HCEC 1CT (cell line): ENCODE data around the gene CCHCR1.

Source experiments
- DNase-seq: peaks from one replicate; pipeline ENCODE4 v3.0.0-alpha.2; 2017

CCHCR1 gene

DNA sequence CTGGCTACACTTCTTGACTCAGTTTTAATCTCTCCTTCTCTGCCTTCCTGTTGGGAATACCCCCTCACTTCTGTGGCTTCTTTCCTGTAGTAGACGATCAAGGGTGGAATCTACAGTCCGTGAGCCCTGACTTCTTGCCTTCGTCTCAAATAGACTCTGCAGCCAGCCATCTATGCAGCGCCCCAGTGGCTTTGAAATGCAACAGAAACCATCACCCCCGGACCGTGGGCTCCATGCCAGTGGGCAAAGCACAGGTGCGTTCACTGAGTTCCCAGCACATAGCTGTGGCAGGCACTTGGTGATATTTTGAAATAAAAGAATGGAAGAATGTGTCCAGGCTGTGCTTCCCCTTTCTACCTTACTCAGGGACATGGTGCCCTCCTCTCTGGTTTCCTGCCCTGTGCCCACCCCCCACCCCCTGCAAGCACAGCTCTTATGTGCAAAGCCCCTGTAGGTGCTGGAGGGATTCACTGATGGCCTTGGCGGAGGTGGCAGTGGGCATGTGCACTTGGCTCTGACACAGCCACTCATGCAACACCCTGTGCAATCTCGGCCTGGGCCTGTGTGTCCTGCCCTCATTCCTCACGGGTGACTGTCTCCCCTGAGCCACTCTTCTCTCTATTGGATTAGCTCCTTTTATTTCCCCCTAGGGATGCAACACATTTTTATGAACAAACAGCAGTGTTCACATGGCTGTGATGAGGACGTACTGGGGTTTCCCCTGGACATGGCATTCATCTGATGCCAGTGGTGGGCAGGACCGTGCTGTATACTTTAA, 31.8 kb downstream of the CCHCR1 start:
- peak; percentile 51 for DNase-seq

DNA sequence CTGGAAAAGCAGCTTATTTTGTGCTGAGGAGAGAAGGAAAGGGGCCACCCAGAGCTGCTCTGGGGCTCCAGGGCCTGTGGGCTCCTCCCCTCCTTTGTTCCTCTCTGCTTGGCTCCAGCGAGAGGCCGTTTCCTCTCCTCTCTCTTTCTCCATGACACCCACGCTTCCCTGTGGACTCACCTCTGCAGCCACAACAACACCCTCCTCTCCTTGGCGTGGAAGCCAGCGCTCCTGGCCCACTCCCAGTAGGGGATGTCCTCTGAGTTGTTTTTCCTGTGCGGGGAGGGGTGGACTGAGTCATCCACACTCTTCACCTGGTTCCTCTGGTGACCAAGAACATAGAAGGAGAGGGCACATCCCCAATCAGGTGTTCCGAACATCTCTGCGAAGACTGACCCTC, 32.4 kb downstream of the CCHCR1 start:
- DNase-seq = no peak

GRCh38 chr6:31122791-31123706, 34.6 kb downstream of the CCHCR1 start:
- peak; percentile 83 for DNase-seq

GRCh38 chr6:31121131-31121790, 36.3 kb downstream of the CCHCR1 start:
- no peak for DNase-seq

DNA sequence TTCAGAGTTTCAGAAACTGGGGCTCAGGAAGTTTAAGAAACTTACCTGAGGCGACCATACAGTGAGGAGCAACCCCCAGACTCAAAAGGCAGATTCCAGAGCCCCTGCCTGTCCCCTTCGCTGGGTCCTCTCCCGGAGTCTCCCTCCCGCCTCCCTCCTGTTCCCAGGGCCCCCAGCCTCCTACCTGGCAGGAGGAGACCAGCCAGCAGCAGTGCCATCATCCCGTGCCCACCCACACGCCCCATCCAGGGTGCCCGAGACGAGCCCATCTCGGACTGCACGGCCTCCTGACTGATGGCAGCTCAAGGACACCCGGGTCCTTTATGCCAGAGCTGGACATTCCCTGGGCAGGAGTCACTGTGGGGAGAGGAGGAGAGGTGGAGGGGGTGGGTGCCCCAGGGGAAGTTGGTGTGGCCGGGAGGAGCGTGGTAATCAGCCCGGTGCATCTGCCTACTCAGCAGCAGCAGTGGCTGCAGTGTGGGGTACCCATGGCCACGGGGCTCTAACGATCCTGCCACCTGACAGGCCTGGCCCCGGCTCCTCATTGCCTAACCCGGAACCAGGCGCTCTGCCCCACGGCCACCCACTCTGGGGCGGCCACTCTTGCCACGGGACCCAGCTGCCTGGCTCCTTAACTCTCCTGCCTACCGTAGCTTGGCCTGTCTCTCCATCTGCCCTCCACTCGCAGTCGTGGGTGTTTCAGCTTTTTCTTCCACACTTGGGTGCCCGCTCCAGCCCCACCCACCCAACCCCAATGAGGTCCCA, 37.3 kb downstream of the CCHCR1 start, which contains the start of gene CDSN:
Gene CDSN (minus strand): TSS at position 296 of the 765 bp plus-strand sequence. CDS start 27 bp downstream, at position 269.
- DNase-seq = no peak

- DNase-seq = no peak
Observed at GRCh38 chr6:31118178-31118577, 39.4 kb downstream of the CCHCR1 start.

DNA sequence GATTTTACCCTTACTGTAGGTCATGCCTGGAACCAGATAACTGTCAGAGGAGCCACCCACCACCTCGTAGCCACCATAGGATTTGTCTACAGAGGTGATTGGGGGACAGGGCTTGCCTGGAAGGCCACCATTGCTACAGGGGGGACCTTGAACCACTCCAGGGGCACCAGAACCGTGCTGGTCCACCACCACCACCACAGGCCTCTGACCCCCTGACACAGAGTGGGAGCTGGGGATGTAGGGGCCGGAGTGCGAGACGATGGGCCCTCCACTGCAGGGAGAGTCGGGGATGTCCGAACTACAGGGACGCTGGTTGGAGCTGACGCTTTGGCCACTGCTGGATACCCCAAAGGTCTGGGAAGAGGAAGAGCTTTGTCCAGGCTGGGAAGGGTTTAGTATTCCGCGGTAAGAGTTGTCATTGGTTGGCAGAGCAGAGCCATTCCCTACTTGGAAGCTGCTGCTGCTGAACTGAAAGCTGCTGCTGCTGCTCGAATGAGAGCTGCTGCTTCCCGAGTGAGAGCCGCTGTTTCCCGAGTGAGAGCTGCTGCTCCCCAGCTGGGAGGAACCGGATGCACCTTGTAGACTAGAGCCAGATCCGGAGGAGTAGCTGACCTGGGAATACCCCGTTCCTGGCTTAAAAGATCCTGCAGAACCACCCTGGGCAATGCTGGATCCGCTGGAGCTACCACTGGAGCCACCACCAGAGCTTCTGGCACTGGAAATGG, 40.8 kb downstream of the CCHCR1 start:
- DNase-seq = no peak

DNA sequence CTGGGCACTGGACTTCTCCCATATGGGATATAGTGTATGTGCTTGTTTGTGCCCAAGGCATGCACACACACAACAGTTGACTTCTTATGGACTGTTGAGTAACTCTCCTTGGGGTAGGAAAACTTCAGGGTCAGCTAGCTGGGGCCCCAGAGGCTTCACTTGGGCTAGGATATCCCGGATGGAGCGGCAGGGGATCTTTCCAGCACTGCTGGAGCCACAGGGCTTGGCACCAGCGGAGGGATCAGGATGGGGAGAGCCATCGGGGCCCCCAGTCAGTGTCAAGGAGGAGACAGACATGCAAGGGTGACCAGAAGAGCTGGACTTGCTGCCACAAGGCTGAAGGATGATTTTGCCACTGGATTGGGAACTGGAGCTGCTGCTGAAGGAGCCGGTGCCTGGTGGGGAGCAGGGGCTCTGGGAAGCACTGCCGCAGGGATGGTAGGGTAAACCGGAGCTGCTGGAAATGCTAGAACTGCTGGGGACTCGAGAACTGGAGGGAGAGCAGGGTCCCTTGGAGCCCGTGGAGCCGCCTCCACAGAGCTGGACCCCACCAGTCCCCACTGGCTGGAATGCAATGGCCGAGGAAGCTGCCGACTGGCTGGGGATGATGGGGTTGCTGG, 41.6 kb downstream of the CCHCR1 start:
- no peak for DNase-seq

- peak; percentile 29 for DNase-seq
Observed at GRCh38 chr6:31114970-31115849, 42.4 kb downstream of the CCHCR1 start.

GRCh38 chr6:31114541-31114878, 43.1 kb downstream of the CCHCR1 start, which contains the start of gene PSORS1C1:
TSS of gene PSORS1C1 (plus strand) at chr6:31114800. CDS start at chr6:31129633, 14,833 bp downstream.
- DNase-seq = peak; percentile 96

GRCh38 chr6:31113861-31114540, 43.6 kb downstream of the CCHCR1 start:
- DNase-seq = no peak

GRCh38 chr6:31112478-31112877, 45.1 kb downstream of the CCHCR1 start, which contains the start of gene C6orf15:
TSS of gene C6orf15 (minus strand) at chr6:31112575. CDS start at chr6:31112555, 20 bp downstream.
- DNase-seq = no peak

GRCh38 chr6:31111712-31112111, 45.9 kb downstream of the CCHCR1 start:
- no peak for DNase-seq

DNA sequence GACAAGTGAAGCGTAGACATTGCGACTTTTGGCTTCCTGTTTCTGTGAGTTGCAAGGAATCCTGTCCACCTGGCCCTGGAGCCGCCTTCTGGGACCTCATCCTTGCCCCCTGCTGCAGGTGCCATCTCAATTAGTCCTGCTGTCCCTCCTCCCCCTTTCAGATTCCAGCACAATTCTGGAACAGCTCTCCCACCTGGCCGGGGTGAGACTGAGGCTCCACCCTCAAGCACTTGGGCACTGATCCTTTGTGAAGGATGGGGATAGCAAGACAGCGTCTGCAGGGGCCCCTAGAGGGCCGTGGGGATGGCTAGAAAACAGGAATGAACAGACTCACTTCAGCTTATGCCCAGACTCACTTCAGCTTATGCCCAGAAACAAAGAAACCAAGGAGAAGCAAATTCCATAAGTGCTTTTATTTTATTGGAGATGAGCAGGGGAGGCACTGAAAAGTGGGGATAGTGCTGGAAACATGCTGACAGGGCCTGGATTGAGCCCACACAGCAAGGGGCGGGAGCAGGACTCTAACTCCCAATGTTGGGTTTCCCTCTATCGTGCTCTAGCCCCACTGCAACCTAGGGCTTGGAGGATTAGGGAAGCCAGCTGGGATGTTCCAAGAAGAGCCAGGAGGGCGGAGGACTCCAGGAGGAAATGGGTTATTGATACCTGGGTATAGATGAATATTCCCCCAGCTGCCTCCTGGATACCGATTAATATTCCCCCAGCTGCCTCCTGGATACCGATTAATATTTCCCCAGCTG, 46.6 kb downstream of the CCHCR1 start:
- DNase-seq = no peak

DNA sequence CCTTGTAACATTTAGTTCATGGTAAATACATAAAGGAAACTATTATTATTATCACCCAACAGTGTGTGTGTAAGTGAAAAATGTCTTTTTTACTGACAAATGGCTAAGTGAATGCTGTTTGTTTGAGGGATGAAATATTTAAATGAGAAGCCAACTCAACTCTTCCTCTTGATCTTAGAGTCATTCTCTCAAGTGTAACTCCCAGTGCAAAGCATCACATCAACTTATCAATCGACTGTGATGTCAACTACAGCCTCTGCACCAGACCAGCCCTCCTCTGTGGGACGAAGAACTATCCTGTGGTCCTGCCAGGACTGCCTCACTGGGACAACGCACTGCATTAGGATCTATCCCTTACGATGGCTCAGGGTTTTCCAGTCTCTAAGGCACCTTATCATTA, 50.5 kb downstream of the CCHCR1 start:
- no peak for DNase-seq

GRCh38 chr6:31103136-31103535, 54.5 kb downstream of the CCHCR1 start:
- DNase-seq = no peak

GRCh38 chr6:31098449-31098938, 59.1 kb downstream of the CCHCR1 start:
- no peak for DNase-seq

DNA sequence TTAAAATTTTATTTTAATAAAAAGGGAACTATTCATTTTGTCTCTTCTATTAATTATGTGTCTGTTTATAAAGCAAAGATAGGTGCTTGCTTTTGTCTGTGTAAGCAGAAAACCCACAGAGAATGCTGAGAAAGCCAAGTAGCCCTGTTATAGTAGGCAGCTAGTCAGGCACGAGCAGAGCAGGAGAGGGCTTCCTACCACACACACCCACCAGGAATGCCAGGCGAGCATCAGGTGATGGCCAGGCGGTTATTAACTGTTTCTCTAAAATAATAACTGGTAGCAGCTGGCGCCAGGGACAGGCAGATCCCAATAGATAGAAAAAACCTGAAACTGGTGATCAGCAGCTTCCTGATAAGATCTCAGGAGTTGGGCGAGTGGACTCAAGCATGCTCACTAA, 60.9 kb downstream of the CCHCR1 start:
- DNase-seq = no peak

GRCh38 chr6:31096215-31096614, 61.4 kb downstream of the CCHCR1 start:
- no peak for DNase-seq
